Loucy (cell line): ENCODE measurements around the gene LPIN1.

ENCODE experiments used
- EZH2phosphoT487 ChIP-seq: fragments of 200-600 bp; IDR thresholded peaks from 2 replicates; pipeline ENCODE4 v1.6.1; 2018; ENCODE audit warnings: antibody characterized with exemption, mild to moderate bottlenecking, moderate library complexity, borderline replicate concordance
- TF ChIP-seq, protein P1 (sequence below): fragments of 200-600 bp; sonication (generic); conservative IDR thresholded peaks from 2 replicates; pipeline ENCODE4 v1.5.1; 2014; ENCODE audit warnings: mild to moderate bottlenecking, antibody characterized with exemption, low read length

DNA sequence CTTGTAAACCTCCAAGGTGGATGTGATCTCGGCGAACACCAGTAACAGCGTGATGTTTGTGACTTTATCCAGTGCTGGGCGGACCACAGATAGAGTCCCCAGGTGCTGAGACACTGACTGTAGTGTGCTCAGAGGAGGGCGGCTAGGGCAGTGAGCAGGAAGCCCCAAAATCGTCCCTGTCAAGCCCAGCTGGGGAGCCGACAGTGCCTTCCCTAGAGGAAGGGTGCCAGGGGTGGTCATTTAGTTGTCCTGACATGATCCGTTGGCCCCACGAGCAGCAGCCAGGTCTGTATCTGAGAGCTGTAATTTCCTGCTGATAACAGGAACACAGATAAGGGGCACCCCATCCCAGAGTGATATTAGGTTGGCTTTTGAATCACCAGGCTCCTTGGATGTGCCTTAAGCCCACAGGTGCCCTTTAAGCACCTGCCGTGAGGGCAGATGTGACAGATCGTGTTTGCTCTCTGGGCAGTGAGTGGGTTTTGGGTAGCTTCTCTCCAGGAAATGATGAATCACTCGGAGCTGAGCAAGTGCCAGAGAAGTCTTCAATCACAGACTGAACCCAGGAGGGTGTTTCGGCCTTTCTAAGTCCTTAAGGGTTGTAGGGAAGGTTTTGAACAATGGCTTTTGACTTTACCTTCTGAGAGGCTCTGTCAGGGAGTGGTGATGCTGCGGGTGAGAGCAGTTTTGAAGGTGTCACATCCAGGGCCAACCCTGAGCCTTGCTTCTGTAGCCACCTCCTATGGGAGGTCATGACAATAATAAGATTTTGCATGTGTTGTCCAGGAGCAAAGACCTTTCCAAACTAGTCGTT lies 7.7 kb downstream of the LPIN1 start:
- TF ChIP-seq, protein P1, sequence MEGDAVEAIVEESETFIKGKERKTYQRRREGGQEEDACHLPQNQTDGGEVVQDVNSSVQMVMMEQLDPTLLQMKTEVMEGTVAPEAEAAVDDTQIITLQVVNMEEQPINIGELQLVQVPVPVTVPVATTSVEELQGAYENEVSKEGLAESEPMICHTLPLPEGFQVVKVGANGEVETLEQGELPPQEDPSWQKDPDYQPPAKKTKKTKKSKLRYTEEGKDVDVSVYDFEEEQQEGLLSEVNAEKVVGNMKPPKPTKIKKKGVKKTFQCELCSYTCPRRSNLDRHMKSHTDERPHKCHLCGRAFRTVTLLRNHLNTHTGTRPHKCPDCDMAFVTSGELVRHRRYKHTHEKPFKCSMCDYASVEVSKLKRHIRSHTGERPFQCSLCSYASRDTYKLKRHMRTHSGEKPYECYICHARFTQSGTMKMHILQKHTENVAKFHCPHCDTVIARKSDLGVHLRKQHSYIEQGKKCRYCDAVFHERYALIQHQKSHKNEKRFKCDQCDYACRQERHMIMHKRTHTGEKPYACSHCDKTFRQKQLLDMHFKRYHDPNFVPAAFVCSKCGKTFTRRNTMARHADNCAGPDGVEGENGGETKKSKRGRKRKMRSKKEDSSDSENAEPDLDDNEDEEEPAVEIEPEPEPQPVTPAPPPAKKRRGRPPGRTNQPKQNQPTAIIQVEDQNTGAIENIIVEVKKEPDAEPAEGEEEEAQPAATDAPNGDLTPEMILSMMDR, result no peak
- TF ChIP-seq EZH2phosphoT487, result no peak
